ENCODE measurements around the gene PCDHGB7.
"Not testable (repeated sequence)": the region's sequence is repeated elsewhere in the genome, so short reads cannot be mapped to it uniquely, and the experiment has no call there.

The PCDHGB7 gene

GRCh38 chr5:141397756-141398551 lies 19.5 kb upstream of the PCDHGB7 start, which contains the start of gene PCDHGB5:
PCDHGB5 (plus strand) TSS chr5:141397947; CDS start chr5:141398128, 181 bp downstream.
- DNase-seq (ENCODE audit: low spot score), result peak; percentile 66

DNA sequence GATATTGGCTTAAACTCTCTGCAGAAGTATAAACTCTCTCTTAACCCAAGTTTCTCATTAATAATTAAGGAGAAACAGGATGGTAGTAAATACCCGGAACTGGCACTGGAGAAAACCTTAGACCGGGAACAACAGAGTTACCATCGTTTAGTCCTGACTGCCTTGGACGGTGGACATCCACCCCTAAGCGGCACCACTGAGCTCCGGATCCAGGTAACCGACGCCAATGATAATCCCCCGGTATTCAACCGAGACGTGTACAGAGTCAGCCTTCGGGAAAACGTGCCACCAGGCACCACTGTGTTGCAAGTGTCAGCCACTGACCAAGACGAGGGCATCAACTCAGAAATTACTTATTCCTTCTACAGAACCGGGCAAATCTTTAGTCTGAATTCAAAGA lies 18.9 kb upstream of the PCDHGB7 start:
- no peak for DNase-seq (ENCODE audit: low spot score)

GRCh38 chr5:141399555-141400258 lies 17.8 kb upstream of the PCDHGB7 start:
- DNase-seq (ENCODE audit: low spot score), result no peak

- DNase-seq (ENCODE audit: low spot score), result peak; percentile 70
These were observed 14.8 kb upstream of the PCDHGB7 start, which contains the start of gene PCDHGA9 for GRCh38 chr5:141402553-141403243. PCDHGA9 (plus strand) TSS chr5:141402778; CDS start chr5:141402953, 175 bp downstream.

DNA sequence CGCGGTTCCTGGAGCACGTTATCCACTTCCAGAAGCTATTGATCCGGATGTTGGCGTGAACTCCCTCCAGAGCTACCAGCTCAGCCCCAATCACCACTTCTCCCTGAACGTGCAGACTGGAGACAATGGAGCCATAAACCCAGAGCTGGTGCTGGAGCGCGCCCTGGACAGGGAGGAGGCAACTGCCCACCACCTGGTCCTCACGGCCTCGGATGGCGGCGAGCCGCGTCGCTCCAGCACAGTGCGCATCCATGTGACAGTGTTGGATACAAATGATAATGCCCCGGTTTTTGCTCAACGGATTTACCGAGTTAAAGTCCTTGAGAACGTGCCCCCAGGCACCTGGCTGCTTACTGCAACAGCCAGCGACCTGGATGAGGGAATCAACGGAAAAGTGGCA lies 14.1 kb upstream of the PCDHGB7 start:
- DNase-seq (ENCODE audit: low spot score), result no peak

DNA sequence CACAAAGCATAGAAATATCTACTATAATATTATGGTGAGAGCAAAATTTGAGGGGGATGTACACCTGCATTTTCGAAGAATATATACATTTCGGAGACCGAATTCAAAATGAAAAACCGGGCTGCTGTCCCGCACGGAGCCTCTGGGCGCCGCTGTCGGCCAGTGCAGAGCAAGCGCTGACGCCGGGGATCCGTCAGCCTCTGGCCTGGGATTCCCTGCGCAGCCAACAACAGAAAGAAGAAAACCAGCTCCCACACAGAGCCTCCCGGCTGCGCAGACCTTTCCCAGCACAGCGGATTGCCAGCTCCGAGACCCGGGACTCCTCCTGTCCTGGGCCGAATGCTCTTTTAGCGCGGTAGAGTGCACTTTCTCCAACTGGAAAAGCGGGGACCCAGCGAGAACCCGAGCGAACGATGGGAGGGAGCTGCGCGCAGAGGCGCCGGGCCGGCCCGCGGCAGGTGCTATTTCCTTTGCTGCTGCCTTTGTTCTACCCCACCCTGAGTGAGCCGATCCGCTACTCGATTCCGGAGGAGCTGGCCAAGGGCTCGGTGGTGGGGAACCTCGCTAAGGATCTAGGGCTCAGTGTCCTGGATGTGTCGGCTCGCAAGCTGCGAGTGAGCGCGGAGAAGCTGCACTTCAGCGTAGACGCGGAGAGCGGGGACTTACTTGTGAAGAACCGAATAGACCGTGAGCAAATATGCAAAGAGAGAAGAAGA lies 9.5 kb upstream of the PCDHGB7 start, which contains the start of gene PCDHGB6:
PCDHGB6 (plus strand) TSS at position 232 of the 716 bp plus-strand sequence; CDS start at position 414, 182 bp downstream.
- DNase-seq (ENCODE audit: low spot score), result not testable (repeated sequence)

- DNase-seq (ENCODE audit: low spot score), result no peak
These were observed 7.7 kb upstream of the PCDHGB7 start for GRCh38 chr5:141409598-141410306.

- no peak for DNase-seq (ENCODE audit: low spot score)
These were observed 5.9 kb upstream of the PCDHGB7 start for GRCh38 chr5:141411575-141411974.

DNA sequence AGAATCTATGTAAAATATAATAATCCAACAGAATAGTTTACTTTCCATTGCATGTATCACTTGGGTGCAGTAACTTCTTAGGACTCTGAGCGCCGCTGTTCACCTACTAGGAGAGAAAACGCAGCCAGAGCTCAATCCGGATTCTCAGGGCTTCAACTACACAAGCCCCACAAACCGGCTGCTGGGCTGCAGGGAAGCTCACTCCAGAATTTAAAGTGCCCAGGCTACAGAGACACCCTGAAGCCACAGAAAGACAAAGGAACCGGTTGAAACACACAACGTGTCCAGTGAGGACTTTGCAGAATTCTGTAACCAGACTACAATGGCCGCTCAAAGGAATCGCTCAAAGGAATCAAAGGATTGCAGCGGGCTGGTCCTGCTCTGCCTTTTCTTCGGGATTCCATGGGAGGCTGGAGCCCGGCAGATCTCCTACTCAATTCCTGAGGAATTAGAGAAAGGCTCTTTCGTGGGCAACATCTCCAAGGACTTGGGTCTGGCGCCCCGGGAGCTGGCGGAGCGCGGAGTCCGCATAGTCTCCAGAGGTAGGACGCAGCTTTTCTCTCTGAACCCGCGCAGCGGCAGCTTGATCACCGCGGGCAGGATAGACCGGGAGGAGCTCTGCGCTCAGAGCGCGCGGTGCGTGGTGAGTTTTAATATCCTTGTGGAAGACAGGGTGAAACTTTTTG lies 4.5 kb upstream of the PCDHGB7 start, which contains the start of gene PCDHGA10:
PCDHGA10 (plus strand) TSS at position 134 of the 686 bp plus-strand sequence; CDS start at position 323, 189 bp downstream.
- DNase-seq (ENCODE audit: low spot score), result peak; percentile 81

DNA sequence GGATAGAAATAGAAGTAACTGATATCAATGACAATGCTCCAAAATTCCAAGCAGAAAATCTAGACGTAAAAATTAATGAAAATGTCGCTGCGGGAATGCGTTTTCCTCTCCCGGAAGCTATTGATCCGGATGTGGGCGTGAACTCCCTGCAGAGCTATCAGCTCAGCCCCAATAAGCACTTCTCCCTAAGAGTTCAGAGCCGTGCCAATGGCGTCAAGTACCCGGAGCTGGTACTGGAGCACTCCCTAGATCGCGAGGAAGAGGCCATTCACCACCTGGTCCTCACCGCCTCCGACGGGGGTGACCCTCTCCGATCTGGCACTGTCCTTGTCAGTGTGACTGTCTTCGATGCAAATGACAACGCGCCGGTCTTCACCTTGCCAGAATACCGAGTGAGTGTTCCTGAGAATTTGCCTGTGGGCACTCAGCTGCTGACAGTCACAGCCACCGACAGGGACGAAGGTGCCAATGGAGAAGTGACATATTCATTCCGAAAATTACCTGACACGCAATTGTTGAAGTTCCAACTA lies 3.9 kb upstream of the PCDHGB7 start:
- no peak for DNase-seq (ENCODE audit: low spot score)

DNA sequence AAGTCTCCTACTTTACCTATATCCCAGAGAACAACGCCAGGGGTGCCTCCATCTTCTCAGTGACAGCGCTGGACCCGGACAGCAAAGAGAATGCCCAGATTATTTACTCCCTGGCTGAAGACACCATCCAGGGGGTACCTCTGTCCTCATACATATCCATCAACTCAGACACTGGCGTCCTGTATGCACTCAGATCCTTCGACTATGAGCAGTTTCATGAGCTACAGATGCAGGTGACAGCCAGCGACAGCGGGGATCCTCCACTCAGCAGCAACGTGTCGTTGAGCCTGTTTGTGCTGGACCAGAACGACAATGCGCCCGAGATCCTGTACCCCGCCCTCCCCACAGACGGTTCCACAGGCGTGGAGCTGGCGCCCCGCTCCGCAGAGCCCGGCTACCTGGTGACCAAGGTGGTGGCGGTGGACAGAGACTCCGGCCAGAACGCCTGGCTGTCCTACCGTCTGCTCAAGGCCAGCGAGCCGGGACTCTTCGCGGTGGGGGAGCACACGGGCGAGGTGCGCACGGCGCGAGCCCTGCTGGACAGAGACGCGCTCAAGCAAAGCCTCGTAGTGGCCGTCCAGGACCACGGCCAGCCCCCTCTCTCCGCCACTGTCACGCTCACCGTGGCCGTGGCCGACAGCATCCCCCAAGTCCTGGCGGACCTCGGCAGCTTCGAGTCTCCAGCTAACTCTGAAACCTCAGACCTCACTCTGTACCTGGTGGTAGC lies 2.8 kb upstream of the PCDHGB7 start:
- DNase-seq (ENCODE audit: low spot score), result not testable (repeated sequence)

- DNase-seq (ENCODE audit: low spot score), result not testable (repeated sequence)
These were observed 2.2 kb upstream of the PCDHGB7 start for GRCh38 chr5:141415275-141415618.

DNA sequence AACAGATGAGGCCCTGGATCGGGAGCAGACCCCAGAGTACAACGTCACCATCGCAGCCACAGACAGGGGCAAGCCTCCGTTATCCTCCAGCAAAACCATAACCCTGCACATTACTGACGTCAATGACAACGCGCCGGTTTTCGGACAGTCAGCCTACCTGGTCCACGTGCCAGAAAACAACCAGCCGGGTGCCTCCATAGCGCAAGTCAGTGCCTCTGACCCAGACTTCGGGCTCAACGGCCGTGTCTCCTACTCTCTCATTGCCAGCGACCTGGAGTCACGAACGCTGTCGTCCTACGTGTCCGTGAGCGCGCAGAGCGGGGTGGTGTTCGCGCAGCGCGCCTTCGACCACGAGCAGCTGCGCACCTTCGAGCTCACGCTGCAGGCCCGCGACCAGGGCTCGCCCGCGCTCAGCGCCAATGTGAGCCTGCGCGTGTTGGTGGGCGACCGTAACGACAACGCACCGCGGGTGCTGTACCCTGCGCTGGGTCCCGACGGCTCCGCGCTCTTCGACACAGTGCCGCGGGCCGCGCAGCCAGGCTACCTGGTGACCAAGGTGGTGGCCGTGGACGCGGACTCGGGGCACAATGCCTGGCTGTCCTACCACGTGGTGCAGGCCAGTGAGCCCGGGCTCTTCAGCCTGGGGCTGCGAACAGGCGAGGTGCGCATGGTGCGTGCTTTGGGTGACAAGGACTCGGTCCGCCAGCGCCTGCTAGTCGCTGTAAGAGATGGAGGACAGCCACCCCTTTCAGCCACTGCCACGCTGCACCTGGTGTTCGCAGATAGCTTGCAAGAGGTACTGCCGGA lies 1.8 kb downstream of the PCDHGB7 start:
- no peak for DNase-seq (ENCODE audit: low spot score)

DNA sequence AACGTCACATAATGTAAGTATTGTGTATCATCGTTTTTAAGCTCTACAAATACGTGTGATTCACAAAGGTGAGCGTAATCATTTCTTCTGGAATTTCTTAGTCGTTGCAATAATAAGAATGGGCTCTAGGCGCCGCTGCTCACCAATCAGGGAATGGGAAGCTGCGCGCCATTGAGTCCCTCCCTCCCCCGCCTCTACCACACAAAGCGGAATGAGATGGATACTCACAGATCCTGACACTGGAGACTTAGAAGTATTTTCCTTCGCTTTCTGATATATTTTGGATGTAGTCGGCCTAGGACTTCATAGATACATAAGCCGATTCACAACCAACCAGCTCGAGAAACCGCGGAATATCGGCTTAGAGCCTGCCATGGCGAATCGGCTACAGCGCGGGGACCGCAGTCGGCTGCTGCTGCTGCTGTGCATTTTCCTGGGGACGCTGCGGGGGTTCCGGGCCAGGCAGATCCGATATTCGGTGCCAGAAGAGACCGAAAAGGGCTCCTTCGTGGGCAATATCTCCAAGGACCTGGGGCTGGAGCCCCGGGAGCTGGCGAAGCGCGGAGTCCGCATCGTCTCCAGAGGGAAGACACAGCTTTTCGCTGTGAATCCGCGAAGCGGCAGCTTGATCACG lies 3.5 kb downstream of the PCDHGB7 start, which contains the start of gene PCDHGA11:
PCDHGA11 (plus strand) TSS at position 197 of the 634 bp plus-strand sequence; CDS start at position 374, 177 bp downstream.
- DNase-seq (ENCODE audit: low spot score), result peak; percentile 67

GRCh38 chr5:141421489-141421855 lies 4.0 kb downstream of the PCDHGB7 start:
- no peak for DNase-seq (ENCODE audit: low spot score)

DNA sequence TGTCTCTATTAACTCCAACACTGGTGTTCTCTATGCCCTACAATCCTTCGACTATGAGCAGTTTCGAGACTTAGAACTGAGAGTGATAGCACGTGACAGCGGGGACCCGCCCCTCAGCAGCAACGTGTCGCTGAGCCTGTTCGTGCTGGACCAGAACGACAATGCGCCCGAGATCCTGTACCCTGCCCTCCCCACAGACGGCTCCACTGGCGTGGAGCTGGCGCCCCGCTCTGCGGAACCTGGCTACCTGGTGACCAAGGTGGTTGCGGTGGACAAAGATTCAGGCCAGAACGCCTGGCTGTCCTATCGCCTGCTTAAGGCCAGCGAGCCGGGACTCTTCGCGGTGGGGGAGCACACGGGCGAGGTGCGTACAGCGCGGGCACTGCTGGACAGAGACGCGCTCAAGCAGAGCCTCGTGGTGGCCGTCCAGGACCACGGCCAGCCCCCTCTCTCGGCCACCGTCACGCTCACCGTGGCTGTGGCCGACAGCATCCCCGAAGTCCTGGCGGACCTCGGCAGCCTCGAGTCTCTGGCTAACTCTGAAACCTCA lies 5.3 kb downstream of the PCDHGB7 start:
- DNase-seq (ENCODE audit: low spot score), result no peak

GRCh38 chr5:141427783-141428426 lies 10.4 kb downstream of the PCDHGB7 start:
- no peak for DNase-seq (ENCODE audit: low spot score)
